ENCODE measurements around the gene TUBB3.

DNA sequence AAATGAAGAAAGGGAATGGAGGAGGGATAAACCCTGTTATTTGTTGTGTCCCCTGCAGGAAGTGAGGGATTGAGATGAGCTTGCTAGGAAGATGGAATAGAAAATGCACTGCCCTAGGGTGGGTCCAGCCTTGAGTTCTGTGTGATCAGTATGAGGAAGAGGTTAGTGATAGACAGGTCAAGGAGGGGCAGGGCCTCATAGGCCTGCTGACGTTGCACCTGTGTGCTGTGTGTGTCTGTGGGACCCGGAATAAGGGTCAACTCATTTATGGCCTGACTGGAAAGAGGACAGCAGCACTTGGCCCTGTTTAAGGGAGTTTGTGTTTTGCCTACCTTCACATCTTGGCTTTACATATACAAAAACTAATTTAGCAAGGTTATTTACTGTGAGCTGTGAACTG, 51.7 kb downstream of the TUBB3 start:
- TF ChIP-seq, protein P1, sequence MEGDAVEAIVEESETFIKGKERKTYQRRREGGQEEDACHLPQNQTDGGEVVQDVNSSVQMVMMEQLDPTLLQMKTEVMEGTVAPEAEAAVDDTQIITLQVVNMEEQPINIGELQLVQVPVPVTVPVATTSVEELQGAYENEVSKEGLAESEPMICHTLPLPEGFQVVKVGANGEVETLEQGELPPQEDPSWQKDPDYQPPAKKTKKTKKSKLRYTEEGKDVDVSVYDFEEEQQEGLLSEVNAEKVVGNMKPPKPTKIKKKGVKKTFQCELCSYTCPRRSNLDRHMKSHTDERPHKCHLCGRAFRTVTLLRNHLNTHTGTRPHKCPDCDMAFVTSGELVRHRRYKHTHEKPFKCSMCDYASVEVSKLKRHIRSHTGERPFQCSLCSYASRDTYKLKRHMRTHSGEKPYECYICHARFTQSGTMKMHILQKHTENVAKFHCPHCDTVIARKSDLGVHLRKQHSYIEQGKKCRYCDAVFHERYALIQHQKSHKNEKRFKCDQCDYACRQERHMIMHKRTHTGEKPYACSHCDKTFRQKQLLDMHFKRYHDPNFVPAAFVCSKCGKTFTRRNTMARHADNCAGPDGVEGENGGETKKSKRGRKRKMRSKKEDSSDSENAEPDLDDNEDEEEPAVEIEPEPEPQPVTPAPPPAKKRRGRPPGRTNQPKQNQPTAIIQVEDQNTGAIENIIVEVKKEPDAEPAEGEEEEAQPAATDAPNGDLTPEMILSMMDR (IDR thresholded peaks at IDR 0.05): no peak
- TF ChIP-seq POLR2A (IDR thresholded peaks at IDR 0.05): no peak

All from right lobe of liver (tissue), 4 donors.